NCI-H2227 (cell line): ENCODE data around the gene NRAP.
"Not testable (repeated sequence)": the region's sequence is repeated elsewhere in the genome, so short reads cannot be mapped to it uniquely, and the experiment has no call there.

Source experiments
- DNase-seq: peaks from one replicate; lab custom pipeline; 2025; ENCODE audit not compliant: unreplicated experiment; lab: John Stamatoyannopoulos, UW

The NRAP gene

DNA sequence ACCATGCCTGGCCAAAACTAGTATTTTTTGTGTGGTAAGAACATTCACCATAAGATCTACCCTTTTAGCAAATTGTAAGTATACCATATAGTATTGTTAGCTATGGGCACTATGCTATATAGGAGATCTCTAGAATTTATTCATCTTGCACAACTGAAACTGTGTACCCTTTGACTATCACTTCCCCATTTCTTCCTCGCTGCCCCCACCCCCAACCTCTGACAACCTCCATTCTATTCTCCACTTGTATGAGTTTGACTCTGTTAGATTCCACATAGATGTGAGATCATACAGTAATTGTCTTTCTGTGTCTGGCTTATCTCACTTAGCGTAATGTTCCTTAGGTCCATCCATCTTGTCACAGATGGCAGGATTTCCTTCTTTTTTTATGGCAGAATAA is 19.5 kb upstream of the NRAP start:
- no peak for DNase-seq

DNA sequence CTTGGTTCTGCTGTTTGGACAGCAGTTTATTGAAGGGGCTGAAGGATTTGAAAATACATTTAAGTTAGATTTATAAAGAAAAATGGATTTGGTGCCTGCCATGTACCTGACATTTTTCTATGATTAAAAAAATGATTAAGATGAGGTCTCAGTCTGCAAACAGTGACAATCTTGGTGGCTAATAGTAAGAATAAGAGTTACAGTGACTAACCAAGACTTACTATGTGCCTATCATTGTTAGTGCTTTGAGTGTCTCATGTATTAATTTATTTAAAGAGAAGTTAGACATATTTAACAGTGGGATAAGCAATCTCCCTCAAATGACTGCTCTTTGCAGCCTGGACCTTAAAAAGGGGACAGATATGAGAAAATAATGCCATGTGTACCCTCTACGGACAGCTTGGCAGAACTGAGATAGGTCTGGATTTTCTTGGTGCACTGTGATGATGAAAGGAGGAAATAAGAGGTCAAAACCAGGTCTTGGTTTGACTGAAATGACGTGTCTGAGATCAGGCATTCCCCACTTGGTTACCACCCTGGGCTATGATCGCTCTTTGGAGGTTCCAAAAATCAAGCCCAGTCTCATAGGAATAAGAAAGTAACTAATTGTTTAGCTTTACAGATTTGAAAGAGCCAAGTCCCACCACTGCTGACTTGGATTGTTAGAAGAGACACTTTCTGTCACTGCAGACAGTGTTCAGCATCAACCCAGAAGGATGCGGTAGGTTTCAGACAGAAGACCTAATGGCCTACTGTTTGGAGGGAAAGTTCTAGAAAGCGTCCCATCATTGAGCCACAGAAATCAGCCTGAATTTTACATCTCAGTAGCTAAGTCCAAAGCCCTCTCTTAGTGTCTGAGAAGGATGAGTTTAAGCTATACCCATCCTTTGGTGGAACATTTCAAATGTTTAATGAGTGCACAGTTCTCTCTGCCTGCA is 18.0 kb upstream of the NRAP start:
- DNase-seq = no peak

DNA sequence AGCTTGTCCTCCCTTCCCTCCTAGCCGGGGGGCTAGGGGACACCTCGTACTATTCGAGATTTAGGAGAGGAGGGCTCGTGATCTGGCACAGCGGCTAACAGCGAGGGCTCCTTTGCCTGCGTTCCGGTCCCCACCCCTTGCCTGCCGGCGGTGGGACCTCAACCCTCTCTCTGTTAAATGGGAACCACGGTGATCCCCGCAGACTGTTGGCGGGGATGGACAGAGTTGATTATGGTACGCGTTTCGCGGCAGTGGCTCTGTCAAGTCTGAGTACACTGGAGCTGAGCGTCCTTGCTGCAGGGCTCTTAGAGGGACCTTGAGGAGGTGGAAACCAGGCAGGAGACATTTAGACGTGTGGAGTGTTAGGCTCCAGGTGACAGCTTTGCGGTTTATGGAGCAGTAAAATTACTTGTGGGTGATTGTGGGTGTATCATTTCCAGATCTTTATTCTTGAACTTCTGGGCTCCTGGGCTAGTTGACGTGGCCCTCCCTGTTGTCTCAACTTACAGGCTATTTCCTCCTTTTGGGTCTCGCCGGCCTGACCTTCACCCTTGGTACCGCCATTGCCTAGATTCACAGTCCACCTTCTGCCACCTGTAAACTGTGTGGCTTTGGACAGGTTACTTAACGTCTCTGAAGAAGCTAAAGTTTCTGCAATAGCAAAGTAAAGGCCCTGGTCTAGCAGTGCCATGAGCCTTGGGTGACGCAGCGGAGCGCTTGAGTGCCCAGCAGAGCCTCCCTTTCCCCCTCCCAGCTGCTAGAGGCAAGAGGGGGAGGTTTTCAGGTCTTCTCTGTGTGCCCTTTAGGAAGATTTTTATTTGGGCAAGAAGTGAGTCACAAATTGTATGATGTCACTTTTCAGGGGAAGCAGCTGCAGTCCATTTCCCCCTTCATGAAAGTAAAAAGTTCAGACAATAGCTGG is 16.6 kb upstream of the NRAP start:
- DNase-seq = peak; percentile 45

DNA sequence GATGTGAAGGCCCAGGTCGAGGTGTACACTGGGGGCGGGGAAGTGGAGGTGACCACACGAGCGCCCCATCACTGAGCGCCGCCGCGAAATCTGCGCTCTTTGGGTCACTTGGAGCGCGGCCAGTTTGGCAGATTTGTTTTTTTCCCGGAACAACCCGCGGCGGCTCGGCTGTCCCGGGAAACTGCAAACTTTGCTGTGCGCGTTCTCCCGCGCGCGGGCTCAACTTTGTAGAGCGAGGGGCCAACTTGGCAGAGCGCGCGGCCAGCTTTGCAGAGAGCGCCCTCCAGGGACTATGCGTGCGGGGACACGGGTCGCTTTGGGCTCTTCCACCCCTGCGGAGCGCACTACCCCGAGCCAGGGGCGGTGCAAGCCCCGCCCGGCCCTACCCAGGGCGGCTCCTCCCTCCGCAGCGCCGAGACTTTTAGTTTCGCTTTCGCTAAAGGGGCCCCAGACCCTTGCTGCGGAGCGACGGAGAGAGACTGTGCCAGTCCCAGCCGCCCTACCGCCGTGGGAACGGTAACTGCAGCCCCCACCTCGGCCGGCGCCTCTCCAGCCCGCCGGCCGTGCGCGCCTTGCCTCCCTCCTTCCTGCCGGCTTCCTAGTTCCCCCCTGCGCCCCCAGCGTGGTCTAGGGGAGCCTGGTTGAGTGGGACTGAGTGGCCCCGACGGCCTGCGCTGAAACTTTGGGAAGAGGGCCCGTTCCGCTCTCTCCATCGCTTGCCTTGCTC is 15.8 kb upstream of the NRAP start, which contains the start of gene CASP7:
Gene CASP7 (plus strand): TSS at position 450 of the 727 bp plus-strand sequence. CDS start 17,582 bp downstream, outside the sequence.
- peak; percentile 83 for DNase-seq

DNA sequence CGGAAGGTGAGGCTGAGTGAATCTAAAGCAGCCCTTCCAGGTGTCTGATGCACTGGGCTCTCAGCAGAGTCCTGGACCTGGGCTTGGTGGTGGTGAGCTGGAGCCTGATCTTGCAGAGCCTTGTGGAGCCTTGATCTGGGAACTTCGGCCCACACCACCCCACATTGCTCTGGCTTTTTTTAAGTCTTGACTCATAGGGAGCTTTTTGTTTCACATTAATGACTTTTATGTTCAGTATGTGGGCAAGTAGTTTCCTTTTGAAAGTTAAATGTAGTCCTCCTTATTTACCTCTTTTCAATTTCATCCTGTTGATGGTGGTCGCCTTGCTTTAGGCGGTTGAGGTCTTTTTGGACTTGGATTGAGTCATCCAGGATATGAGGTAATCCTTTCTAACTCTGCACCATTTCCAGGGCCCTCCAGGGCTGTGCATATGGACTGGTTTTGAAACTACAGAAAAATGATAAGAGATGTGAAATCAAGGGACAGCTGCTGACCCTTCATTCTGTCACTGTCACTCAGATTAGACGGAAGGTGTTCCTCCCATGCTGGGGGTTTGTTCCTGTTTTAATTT is 2.9 kb upstream of the NRAP start:
- no peak for DNase-seq

DNA sequence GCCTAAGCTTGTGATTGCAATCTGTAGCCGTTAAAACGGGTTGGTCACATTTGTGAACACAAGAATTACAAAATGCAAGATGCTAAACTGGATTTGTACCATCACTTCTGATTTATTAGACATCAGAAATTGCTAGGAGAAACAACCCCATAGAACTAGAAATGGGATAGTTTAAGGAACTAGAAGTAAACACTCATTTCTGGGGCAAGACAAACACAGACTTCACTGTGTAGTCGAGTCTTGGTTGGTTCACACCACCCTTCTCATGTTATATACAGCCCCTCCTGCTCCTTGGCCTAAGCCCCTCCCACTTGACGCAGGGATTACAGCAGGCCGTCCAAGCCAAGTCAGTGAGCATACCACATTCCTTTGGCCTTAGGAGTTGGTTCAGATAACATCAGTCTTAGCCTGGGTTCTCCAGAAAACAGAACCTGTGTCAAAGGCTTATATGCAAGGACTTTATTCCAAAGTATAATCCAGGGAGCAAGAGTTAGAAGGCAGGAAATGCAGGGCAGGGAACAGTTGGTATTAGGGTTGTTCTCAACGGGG is 2.0 kb upstream of the NRAP start:
- DNase-seq = no peak

DNA sequence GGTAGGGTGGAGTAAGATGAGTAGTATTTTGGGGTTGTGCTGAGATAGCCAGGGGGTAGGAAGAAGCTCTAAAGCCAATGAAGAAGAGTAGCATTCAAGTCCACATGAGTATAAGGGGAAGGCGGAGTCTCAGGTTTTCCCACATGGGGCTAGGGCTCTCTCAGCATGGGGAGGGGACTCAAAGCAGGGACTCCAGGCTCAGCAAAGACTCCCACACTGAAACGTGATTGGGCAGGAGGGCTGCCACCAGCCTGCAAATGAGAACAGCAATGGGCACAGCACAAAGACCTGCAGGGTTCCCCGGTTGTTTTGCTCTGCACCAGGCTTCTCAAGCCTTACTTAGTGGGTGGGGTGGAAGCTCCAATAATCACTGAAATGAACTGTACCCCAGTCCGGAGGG is 1.5 kb upstream of the NRAP start:
- no peak for DNase-seq

DNA sequence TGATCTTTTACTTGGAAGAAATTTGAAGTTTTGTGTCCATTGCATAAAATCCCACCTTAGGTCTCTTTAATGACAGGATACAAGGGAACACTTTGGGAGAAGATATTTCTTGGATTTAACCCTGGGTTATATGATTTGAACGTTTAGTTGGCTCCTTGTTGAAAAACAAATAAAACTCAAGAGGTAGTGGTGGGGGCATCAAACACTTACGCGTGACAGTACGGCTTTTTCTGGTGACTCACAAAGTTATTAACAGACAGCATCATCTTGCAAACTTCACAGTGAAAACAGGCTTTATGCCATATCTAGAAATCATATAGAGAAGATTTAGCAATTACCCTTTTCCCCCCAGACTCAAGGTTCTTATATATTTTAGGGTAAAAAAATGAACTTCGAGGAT is 699 bp downstream of the NRAP start:
- DNase-seq = no peak

DNA sequence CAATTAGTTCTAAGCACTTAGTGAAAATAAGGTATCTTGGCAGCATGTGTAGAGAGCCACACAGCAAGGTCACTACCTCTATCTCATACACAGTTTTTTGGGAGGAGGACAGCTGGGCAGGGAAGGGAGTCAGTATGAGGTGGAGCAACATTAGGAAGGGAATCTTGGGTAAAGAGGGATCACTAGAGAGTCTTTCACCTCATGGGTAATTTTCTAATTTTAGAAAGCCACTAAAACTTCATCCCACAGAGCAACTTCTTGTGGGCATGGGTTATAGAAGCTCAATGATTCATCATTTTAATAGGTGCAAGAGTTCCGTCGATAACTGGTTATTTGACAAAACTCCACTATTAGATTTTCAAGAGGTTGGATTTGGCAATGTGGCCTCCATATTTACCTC is 2.5 kb downstream of the NRAP start:
- no peak for DNase-seq

DNA sequence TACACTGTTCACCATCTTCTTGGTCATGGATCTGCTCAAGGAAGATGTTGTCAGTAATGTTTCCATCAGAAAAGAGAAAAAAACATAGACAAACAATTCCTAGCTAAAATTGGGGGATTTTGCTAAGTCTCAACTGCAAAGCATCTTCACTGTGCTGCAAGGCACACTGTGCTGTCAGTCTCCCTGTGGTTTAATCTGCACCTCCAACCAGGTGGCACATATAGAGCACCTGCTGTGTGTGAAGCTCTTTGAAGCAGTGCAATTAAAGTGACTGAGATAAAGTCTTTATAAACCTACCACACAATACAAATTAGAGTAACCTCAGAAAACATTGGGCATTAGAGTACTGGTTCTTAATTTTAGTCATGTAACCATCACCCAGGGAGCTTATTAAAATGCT is 6.3 kb downstream of the NRAP start:
- DNase-seq = no peak

DNA sequence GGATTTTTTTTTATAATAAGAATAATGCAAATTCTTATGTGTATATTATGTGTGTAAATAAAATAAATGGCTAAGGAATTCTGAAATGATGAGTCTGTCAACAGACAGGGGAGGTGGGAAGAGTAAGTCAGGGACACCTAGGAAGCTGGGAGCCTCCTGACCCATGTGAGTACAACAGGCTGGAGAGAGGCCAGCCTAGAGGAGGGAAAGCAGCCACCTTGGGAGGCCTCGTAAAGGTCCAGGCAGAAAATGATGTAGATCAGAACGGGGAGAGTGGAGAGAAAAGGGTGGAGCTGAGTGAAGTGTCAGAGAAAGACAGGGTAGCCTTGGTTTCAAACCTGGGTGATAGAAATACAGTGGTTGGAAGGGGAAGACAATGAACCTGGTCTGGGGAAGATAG is 6.9 kb downstream of the NRAP start:
- no peak for DNase-seq

DNA sequence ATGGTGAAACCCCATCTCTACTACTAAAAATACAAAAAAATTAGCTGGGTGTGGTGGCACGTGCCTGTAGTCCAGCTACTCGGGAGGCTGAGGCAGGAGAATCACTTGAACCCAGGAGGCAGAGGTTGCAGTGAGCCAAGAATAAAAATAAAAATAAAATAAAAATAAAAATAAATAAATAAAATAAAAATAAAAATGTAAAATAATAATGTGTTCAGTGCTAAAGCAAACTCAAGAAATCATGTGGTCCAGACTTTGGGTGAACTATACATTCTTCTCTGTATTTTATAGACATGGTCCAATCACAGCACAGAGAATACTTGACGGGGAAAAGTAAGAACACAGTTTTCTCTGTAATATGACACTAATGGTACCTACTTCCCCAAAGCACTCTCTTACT is 11.4 kb downstream of the NRAP start:
- DNase-seq = not testable (repeated sequence)

DNA sequence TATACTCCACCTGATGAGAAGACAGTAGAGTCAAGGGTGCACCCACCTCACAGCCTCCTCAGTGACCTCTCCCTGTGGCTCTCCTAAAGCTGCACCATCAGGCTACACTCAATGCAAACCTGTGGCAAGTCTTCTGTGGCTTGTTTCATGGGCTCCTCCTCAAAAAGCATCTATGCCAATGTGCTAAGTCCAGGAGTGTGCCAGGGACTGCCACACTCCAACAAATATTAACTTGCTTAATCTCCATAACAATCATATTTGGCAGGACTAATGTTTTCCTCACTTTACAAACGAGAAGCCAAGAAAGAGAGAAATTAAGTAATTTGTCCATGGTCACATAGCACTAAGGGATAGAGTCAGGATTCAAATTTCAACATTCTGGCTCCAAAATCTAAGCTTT is 11.9 kb downstream of the NRAP start:
- no peak for DNase-seq

DNA sequence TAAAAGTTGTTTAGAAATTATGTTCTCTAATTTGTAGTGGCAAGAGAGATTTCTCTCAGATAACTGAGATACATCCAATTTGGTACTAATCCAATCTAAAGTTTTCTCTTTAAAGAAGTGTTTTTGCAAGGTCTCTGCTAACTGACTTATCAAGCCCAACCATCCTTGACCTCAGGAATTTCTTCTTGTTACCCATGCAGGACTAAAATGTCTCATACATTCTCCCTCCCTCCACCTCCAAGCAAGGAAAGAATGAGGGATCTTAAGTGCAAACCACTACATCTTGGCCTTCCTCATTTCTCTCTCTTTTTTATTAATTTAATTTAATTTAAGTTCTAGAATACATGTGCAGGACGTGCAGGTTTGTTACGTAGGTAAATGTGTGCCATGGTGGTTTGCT is 12.8 kb downstream of the NRAP start:
- DNase-seq = no peak

DNA sequence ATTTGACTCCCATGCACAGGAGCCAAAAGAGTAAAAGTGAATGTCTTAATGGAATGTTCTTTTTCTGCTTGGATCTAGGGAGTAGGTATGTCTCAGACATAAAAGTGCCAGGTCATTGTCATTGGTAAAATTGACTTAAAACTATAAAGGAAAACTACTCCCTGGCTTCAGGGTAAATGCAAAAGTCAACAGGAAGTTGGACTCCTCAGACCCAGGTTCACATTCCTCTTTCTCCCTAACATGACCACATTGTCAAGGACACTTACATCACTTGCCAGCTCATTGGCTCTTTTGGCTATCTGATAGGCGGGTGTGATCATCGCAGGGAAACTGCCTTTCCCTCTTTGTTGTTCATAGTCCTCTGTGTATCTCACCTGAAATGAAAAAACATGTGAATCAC is 13.7 kb downstream of the NRAP start:
- no peak for DNase-seq

DNA sequence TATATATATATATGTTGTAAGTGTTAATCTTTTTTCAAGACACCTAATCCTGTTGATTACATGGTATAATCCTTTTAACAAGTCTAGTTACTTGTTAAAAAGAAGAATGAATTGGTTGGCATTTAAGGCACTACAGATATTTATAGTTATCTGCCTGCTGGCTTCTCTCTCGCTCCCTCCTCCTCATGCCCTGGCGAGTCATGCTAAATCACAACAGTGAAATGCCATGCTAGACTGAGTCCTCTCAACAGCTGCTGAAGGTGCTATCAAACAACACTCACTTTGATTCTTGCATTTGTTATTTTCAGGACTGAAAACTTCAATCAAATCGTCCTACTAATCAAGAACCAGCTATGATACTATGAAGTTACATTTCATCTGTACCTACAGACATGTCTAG is 15.4 kb downstream of the NRAP start:
- no peak for DNase-seq

DNA sequence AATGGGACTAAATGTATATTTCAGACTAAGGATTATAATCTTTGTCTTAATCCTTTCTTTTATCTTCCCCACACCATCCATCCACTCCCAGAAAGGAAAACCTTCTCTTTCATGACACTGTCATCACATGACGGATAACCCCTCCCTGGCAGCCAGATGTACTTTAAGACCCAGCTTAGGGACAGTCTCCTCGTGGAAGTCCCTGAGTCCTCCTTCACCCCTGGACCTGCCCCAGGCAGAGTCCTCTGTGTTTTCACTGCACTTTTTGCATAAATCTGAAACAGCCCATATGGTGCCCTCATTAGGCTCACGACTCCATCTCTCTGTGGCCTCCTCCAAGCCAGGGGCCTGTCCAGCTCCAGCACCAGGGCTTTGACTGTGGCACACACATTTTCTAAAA is 16.0 kb downstream of the NRAP start:
- no peak for DNase-seq

DNA sequence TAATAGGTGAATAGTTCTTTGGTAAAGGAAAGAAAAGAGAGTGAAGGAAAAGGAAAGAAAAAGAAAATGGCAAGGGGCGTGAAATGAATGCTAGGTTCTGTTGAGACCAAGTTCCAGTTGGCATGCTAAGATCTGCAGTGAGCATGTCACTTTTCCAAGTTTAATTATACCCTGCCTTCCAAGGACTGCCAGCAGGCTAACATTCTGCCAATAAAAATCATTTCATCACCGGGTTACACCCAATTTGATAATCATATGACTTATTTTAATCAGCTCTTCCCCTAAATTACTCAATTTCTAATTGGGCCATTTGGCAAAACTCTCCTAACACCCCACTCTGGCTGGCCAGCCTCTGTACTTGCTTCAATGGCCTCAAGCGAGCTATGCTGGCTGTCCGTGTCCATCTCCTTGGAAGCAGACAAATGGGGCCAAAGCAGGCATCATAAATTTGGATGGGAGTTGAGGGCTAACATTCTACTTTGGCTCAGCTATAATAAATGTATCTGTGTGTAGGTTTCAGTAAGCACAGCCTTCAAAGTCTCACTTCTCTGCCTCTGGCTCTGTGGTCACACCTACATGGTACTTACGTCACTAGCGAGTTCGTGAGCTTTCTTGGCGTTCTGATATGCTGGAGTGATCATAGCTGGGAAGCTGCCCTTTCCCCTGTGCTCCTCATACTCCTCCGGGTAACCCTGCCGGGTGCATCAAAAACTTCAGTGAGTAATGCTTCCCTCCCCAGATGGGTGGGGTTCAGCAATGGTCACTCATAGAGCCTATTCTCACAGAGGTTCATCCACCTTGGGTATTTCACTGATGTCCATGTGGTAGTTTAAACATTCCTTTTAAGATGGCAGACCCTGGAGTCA is 17.3 kb downstream of the NRAP start:
- DNase-seq = no peak
